HEK293 (cell line): ENCODE results near the gene ARHGAP35.

Experiments used
- BCL11B ChIP-seq: fragments of 450-650 bp; formaldehyde crosslinking; IDR thresholded peaks from 2 replicates; pipeline ENCODE4 v1.5.1; 2016; ENCODE audit warnings: low read depth, missing biosample characterization, missing genetic modification characterization
- EGR2 ChIP-seq: fragments of 450-650 bp; formaldehyde crosslinking; IDR thresholded peaks from 2 replicates; pipeline ENCODE4 v1.5.1; 2016; ENCODE audit warnings: low read depth, missing biosample characterization, missing genetic modification characterization
- GLIS1 ChIP-seq: fragments of 450-650 bp; formaldehyde crosslinking; IDR thresholded peaks from 2 replicates; pipeline ENCODE4 v1.5.1; 2016; ENCODE audit warnings: missing biosample characterization, missing genetic modification characterization
- IKZF3 ChIP-seq: fragments of 450-650 bp; IDR thresholded peaks from 2 replicates; pipeline ENCODE4 v1.5.0; 2018; ENCODE audit warnings: missing biosample characterization, mild to moderate bottlenecking, missing genetic modification characterization, moderate library complexity
- KLF9 ChIP-seq: fragments of 450-650 bp; formaldehyde crosslinking; IDR thresholded peaks from 2 replicates; pipeline ENCODE4 v1.5.1; 2016; ENCODE audit warnings: missing biosample characterization, missing genetic modification characterization, low read depth
- REPIN1 ChIP-seq: fragments of 450-650 bp; formaldehyde crosslinking; IDR thresholded peaks from 2 replicates; pipeline ENCODE4 v1.5.1; 2017; ENCODE audit warnings: missing biosample characterization, missing genetic modification characterization, low read depth
- SETDB1 ChIP-seq: IDR thresholded peaks from one replicate; pipeline ENCODE4 v1.6.1; 2017; ENCODE audit warnings: mild to moderate bottlenecking, low read length, moderate library complexity, mixed read lengths; ENCODE audit not compliant: insufficient read length
- SP2 ChIP-seq: fragments of 450-650 bp; formaldehyde crosslinking; IDR thresholded peaks from 2 replicates; pipeline ENCODE4 v1.5.1; 2016; ENCODE audit warnings: missing biosample characterization, missing genetic modification characterization
- ZNF114 ChIP-seq: fragments of 450-650 bp; formaldehyde crosslinking; IDR thresholded peaks from 2 replicates; pipeline ENCODE4 v1.5.0; 2017; ENCODE audit warnings: missing biosample characterization, missing genetic modification characterization
- ZNF138 ChIP-seq: fragments of 450-650 bp; formaldehyde crosslinking; IDR thresholded peaks from 2 replicates; pipeline ENCODE4 v1.5.1; 2016; ENCODE audit warnings: missing biosample characterization, missing genetic modification characterization, borderline replicate concordance
- ZNF155 ChIP-seq: fragments of 450-650 bp; formaldehyde crosslinking; IDR thresholded peaks from 2 replicates; pipeline ENCODE4 v1.5.1; 2016; ENCODE audit warnings: missing biosample characterization, missing genetic modification characterization
- ZNF157 ChIP-seq: fragments of 450-650 bp; formaldehyde crosslinking; IDR thresholded peaks from 2 replicates; pipeline ENCODE4 v1.5.1; 2016; ENCODE audit warnings: missing biosample characterization, missing genetic modification characterization
- ZNF174 ChIP-seq: fragments of 450-650 bp; formaldehyde crosslinking; IDR thresholded peaks from 2 replicates; pipeline ENCODE4 v1.5.0; 2017; ENCODE audit warnings: missing biosample characterization, mild to moderate bottlenecking, missing genetic modification characterization
- ZNF23 ChIP-seq: fragments of 450-650 bp; formaldehyde crosslinking; IDR thresholded peaks from 2 replicates; pipeline ENCODE4 v1.5.1; 2016; ENCODE audit warnings: missing biosample characterization, missing genetic modification characterization, borderline replicate concordance
- ZNF311 ChIP-seq: fragments of 450-650 bp; formaldehyde crosslinking; IDR thresholded peaks from 2 replicates; pipeline ENCODE4 v1.5.1; 2017; ENCODE audit warnings: missing biosample characterization, missing genetic modification characterization, borderline replicate concordance
- ZNF341 ChIP-seq: fragments of 450-650 bp; formaldehyde crosslinking; IDR thresholded peaks from 2 replicates; pipeline ENCODE4; 2016; ENCODE audit warnings: low read depth, missing biosample characterization, missing genetic modification characterization
- ZNF350 ChIP-seq: fragments of 450-650 bp; formaldehyde crosslinking; IDR thresholded peaks from 2 replicates; pipeline ENCODE4 v1.5.0; 2017; ENCODE audit warnings: missing biosample characterization, mild to moderate bottlenecking, missing genetic modification characterization
- ZNF366 ChIP-seq: fragments of 450-650 bp; formaldehyde crosslinking; conservative IDR thresholded peaks from 2 replicates; pipeline ENCODE4 v1.5.1; 2016; ENCODE audit warnings: missing biosample characterization, missing genetic modification characterization
- ZNF391 ChIP-seq: fragments of 450-650 bp; formaldehyde crosslinking; IDR thresholded peaks from 2 replicates; pipeline ENCODE4 v1.5.1; 2016; ENCODE audit warnings: low read depth, missing biosample characterization, missing genetic modification characterization, borderline replicate concordance
- ZNF416 ChIP-seq: fragments of 450-650 bp; formaldehyde crosslinking; IDR thresholded peaks from 2 replicates; pipeline ENCODE4 v1.5.1; 2016; ENCODE audit warnings: missing biosample characterization, missing genetic modification characterization
- ZNF423 ChIP-seq: fragments of 450-650 bp; formaldehyde crosslinking; IDR thresholded peaks from 2 replicates; pipeline ENCODE4 v1.5.1; 2016; ENCODE audit warnings: missing biosample characterization, missing genetic modification characterization
- ZNF433 ChIP-seq: fragments of 450-650 bp; formaldehyde crosslinking; IDR thresholded peaks from 2 replicates; pipeline ENCODE4 v1.5.1; 2016; ENCODE audit warnings: missing biosample characterization, missing genetic modification characterization, low read depth
- ZNF473 ChIP-seq: fragments of 450-650 bp; formaldehyde crosslinking; IDR thresholded peaks from 2 replicates; pipeline ENCODE4 v1.5.1; 2017; ENCODE audit warnings: missing biosample characterization, missing genetic modification characterization
- ZNF521 ChIP-seq: fragments of 450-650 bp; formaldehyde crosslinking; IDR thresholded peaks from 2 replicates; pipeline ENCODE4 v1.5.1; 2017; ENCODE audit warnings: missing biosample characterization, mild to moderate bottlenecking, missing genetic modification characterization
- ZNF624 ChIP-seq: fragments of 450-650 bp; formaldehyde crosslinking; IDR thresholded peaks from 2 replicates; pipeline ENCODE4 v1.5.1; 2017; ENCODE audit warnings: missing biosample characterization, missing genetic modification characterization
- ZNF658 ChIP-seq: fragments of 450-650 bp; formaldehyde crosslinking; IDR thresholded peaks from 2 replicates; pipeline ENCODE4; 2016; ENCODE audit warnings: missing biosample characterization, missing genetic modification characterization
- ZNF664 ChIP-seq: fragments of 450-650 bp; formaldehyde crosslinking; IDR thresholded peaks from 2 replicates; pipeline ENCODE4 v1.5.1; 2016; ENCODE audit warnings: missing biosample characterization, missing genetic modification characterization
- ZNF791 ChIP-seq: fragments of 450-650 bp; formaldehyde crosslinking; IDR thresholded peaks from 2 replicates; pipeline ENCODE4 v1.5.1; 2016; ENCODE audit warnings: missing biosample characterization, missing genetic modification characterization
- ZNF843 ChIP-seq: fragments of 450-650 bp; formaldehyde crosslinking; IDR thresholded peaks from 2 replicates; pipeline ENCODE4 v1.5.1; 2016; ENCODE audit warnings: missing biosample characterization, missing genetic modification characterization
- TF ChIP-seq, protein P1 (sequence below): fragments of 450-650 bp; formaldehyde crosslinking; IDR thresholded peaks from 2 replicates; pipeline ENCODE4 v1.5.1; 2016; ENCODE audit warnings: missing biosample characterization, missing genetic modification characterization
- TF ChIP-seq, protein P2 (sequence below): fragments of 450-650 bp; formaldehyde crosslinking; IDR thresholded peaks from 2 replicates; pipeline ENCODE4 v1.5.1; 2016; ENCODE audit warnings: missing biosample characterization, missing genetic modification characterization
- TF ChIP-seq, protein P3 (sequence below): fragments of 450-650 bp; formaldehyde crosslinking; IDR thresholded peaks from 2 replicates; pipeline ENCODE4 v1.5.1; 2016; ENCODE audit warnings: missing biosample characterization, missing genetic modification characterization, borderline replicate concordance
- TF ChIP-seq, protein P4 (sequence below): sonication (generic); formaldehyde crosslinking; IDR thresholded peaks from 2 replicates; pipeline ENCODE4 v1.8.1; 2022; ENCODE audit warnings: mild to moderate bottlenecking, moderate library complexity, missing genetic modification reagents

ARHGAP35 gene

DNA sequence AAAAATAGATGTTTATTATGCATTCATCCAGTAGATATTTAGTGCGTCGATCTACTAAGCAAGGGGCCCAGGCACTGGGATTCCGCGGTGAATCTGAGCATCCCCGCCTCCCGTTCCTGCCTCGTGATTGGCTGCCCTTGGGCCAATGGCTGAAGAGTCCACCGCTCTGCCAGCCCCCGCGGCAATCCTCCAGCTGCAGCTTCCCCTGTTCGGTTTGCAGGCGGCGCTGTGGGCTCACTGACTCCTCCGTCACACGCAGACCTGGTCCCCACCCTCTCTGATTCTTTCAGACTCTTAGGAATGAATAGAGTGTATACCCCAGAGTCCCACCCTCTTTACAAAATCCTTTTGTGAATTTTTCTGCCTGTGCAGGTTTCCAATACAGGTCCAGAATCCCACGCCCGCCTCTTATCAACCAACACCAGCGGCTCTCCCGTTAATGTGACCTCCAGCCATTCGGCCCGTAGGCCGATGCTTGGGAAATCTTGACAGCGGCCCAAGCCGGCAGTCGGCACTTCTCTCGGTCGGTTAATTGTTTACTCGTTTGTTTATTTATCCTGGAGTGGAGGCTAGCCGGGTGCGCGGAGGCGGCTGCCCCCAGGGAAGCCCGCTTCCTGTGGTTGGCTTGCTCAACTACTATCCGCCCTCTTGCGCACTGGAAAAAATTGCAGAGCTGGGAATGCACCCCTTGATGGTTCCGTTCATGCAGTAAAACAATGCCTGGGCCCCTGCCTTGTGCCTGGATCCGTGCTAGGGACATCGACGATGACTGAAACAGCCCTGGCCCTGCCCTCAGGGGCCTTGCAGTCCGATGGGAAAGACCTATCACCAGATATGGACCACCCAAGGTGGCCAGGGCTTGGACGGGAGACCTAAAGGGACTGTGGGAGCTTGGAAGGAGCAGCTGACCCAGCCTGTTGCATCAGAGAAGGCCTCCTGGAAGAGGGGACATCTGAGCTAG lies 4.5 kb upstream of the ARHGAP35 start (continued):
- TF ChIP-seq GLIS1 (tag by site-specific recombination), result no peak
- TF ChIP-seq ZNF664 (tag by site-specific recombination), result no peak
- TF ChIP-seq, protein P1, sequence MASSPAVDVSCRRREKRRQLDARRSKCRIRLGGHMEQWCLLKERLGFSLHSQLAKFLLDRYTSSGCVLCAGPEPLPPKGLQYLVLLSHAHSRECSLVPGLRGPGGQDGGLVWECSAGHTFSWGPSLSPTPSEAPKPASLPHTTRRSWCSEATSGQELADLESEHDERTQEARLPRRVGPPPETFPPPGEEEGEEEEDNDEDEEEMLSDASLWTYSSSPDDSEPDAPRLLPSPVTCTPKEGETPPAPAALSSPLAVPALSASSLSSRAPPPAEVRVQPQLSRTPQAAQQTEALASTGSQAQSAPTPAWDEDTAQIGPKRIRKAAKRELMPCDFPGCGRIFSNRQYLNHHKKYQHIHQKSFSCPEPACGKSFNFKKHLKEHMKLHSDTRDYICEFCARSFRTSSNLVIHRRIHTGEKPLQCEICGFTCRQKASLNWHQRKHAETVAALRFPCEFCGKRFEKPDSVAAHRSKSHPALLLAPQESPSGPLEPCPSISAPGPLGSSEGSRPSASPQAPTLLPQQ (tag by site-specific recombination), result peak; percentile 68
- TF ChIP-seq SP2 (tag by site-specific recombination), result peak; percentile 75
- TF ChIP-seq ZNF114 (tag by site-specific recombination), result no peak
- TF ChIP-seq EGR2 (tag by site-specific recombination), result peak; percentile 47; the same call in 1 of the 2 replicates
- peak; percentile 62 for TF ChIP-seq ZNF366 (tag by site-specific recombination)
- no peak for TF ChIP-seq ZNF433
- TF ChIP-seq, protein P2, sequence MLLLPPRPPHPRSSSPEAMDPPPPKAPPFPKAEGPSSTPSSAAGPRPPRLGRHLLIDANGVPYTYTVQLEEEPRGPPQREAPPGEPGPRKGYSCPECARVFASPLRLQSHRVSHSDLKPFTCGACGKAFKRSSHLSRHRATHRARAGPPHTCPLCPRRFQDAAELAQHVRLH (tag by site-specific recombination), result no peak
- no peak for TF ChIP-seq ZNF341 (tag by site-specific recombination)
- TF ChIP-seq ZNF138 (tag by site-specific recombination), result no peak
- no peak for TF ChIP-seq ZNF791 (tag by site-specific recombination)
- no peak for TF ChIP-seq IKZF3 (tag by site-specific recombination)
- TF ChIP-seq KLF9 (tag by site-specific recombination), result no peak; the same call in 1 of the 2 replicates
- TF ChIP-seq ZNF473 (tag by site-specific recombination), result no peak
- TF ChIP-seq ZNF350, result no peak
- TF ChIP-seq ZNF416 (tag by site-specific recombination), result no peak
- no peak for TF ChIP-seq ZNF23 (tag by site-specific recombination)
- TF ChIP-seq ZNF391 (tag by site-specific recombination), result no peak
- TF ChIP-seq SETDB1, result no peak
- no peak for TF ChIP-seq ZNF155 (tag by site-specific recombination)
- no peak for TF ChIP-seq ZNF624
- TF ChIP-seq, protein P3, sequence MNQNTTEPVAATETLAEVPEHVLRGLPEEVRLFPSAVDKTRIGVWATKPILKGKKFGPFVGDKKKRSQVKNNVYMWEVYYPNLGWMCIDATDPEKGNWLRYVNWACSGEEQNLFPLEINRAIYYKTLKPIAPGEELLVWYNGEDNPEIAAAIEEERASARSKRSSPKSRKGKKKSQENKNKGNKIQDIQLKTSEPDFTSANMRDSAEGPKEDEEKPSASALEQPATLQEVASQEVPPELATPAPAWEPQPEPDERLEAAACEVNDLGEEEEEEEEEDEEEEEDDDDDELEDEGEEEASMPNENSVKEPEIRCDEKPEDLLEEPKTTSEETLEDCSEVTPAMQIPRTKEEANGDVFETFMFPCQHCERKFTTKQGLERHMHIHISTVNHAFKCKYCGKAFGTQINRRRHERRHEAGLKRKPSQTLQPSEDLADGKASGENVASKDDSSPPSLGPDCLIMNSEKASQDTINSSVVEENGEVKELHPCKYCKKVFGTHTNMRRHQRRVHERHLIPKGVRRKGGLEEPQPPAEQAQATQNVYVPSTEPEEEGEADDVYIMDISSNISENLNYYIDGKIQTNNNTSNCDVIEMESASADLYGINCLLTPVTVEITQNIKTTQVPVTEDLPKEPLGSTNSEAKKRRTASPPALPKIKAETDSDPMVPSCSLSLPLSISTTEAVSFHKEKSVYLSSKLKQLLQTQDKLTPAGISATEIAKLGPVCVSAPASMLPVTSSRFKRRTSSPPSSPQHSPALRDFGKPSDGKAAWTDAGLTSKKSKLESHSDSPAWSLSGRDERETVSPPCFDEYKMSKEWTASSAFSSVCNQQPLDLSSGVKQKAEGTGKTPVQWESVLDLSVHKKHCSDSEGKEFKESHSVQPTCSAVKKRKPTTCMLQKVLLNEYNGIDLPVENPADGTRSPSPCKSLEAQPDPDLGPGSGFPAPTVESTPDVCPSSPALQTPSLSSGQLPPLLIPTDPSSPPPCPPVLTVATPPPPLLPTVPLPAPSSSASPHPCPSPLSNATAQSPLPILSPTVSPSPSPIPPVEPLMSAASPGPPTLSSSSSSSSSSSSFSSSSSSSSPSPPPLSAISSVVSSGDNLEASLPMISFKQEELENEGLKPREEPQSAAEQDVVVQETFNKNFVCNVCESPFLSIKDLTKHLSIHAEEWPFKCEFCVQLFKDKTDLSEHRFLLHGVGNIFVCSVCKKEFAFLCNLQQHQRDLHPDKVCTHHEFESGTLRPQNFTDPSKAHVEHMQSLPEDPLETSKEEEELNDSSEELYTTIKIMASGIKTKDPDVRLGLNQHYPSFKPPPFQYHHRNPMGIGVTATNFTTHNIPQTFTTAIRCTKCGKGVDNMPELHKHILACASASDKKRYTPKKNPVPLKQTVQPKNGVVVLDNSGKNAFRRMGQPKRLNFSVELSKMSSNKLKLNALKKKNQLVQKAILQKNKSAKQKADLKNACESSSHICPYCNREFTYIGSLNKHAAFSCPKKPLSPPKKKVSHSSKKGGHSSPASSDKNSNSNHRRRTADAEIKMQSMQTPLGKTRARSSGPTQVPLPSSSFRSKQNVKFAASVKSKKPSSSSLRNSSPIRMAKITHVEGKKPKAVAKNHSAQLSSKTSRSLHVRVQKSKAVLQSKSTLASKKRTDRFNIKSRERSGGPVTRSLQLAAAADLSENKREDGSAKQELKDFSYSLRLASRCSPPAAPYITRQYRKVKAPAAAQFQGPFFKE (tag by site-specific recombination), result no peak
- TF ChIP-seq ZNF311 (tag by site-specific recombination), result no peak
- TF ChIP-seq ZNF174 (tag by site-specific recombination), result no peak
- TF ChIP-seq ZNF843 (tag by site-specific recombination), result no peak
- TF ChIP-seq, protein P4, sequence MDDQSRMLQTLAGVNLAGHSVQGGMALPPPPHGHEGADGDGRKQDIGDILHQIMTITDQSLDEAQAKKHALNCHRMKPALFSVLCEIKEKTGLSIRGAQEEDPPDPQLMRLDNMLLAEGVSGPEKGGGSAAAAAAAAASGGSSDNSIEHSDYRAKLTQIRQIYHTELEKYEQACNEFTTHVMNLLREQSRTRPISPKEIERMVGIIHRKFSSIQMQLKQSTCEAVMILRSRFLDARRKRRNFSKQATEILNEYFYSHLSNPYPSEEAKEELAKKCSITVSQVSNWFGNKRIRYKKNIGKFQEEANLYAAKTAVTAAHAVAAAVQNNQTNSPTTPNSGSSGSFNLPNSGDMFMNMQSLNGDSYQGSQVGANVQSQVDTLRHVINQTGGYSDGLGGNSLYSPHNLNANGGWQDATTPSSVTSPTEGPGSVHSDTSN (CRISPR knock-in tag), result no peak
- TF ChIP-seq ZNF157 (tag by site-specific recombination), result no peak
- no peak for TF ChIP-seq ZNF521 (tag by site-specific recombination)
- TF ChIP-seq ZNF423 (tag by site-specific recombination), result no peak
- no peak for TF ChIP-seq BCL11B
- no peak for TF ChIP-seq ZNF658 (tag by site-specific recombination)
- no peak for TF ChIP-seq REPIN1 (tag by site-specific recombination)
